Aorta (tissue), 5 donors: ENCODE results near the gene ABCD2. TPM values are rescaled to one million over a fixed set of nuclear protein-coding genes. Genes with fewer than 3 reads are reported as not detected.

Experiments
- ATAC-seq: fragments of 200-7000 bp; cut with Tn5 transposase; one replicate; pipeline ENCODE4 v1.9.1; 2022; ENCODE audit warnings: moderate library complexity; ENCODE audit not compliant: low FRiP score
- DNase-seq, 2 donors: peaks; one replicate each; pipeline ENCODE4 v3.0.0-alpha.2; 2020
- H3K27ac ChIP-seq, 2 donors: one replicate each; pipeline ENCODE4 v1.5.1; 2013; ENCODE audit warnings: low read length in 2 of 2, mild to moderate bottlenecking in 2 of 2, moderate library complexity in 2 of 2, control low read depth in 1 of 2, inconsistent platforms in 1 of 2, low read depth in 1 of 2
- H3K27me3 ChIP-seq, 2 donors: one replicate each; pipeline ENCODE4 v1.6.1; 2013; ENCODE audit warnings: control low read depth in 1 of 2, low read length in 1 of 2, mild to moderate bottlenecking in 1 of 2, moderate library complexity in 1 of 2; ENCODE audit not compliant: insufficient read depth in 2 of 2, control insufficient read depth in 1 of 2
- H3K36me3 ChIP-seq, 2 donors: one replicate each; pipeline ENCODE4 v1.6.1; 2013; ENCODE audit warnings: control low read depth in 1 of 2, low read length in 1 of 2, mild to moderate bottlenecking in 1 of 2; ENCODE audit not compliant: insufficient read depth in 2 of 2, control insufficient read depth in 1 of 2
- H3K4me1 ChIP-seq, 2 donors: one replicate each; pipeline ENCODE4 v1.6.1; 2013; ENCODE audit warnings: low read length in 2 of 2, control low read depth in 1 of 2, mild to moderate bottlenecking in 1 of 2, moderate library complexity in 1 of 2; ENCODE audit not compliant: insufficient read depth in 2 of 2, control insufficient read depth in 1 of 2
- H3K4me3 ChIP-seq, 2 donors: one replicate each; pipeline ENCODE4 v1.5.1; 2013; ENCODE audit warnings: low read length in 2 of 2, control low read depth in 1 of 2, mild to moderate bottlenecking in 1 of 2
- H3K9me3 ChIP-seq: one replicate; pipeline ENCODE4 v1.6.1; 2013; ENCODE audit warnings: mild to moderate bottlenecking, low read length; ENCODE audit not compliant: control insufficient read depth
- WGBS, 2 donors: extraction: QIAGEN DNeasy Blood & Tissue Kit; methylation state at CpG; one replicate each; pipeline ENCODE4 v1.1.7; 2013; 5-methylcytosine and 5-hydroxymethylcytosine counted together
- intact Hi-C, 2 donors: fragments of 100-400 bp; cut with DNase I; formaldehyde crosslinking; loops; one replicate each; pipeline versions ENCODE4 v1.14.2 to v1.15.0; 2022
- polyA plus RNA-seq, 2 donors: library from polyadenylated mRNA; stranded (reverse); fragments of 200-250 nt; gene quantifications; one replicate each; pipeline ENCODE4 v1.2.3, GENCODE V29; 2013
- total RNA-seq, 2 donors: library from RNA; stranded (reverse); fragmentation: NEBNext Ultra II Directional; extraction: Animal tissue kit (Norgen Biotek cat#: 25700); gene quantifications; one replicate each; pipeline ENCODE4 v1.2.1, GENCODE V29; 2021
- donor health status: healthy with polysubstance abuse.
- donor health status: Bipolar disorder and iron deficiency.
- donor health status: DM: no; HTN: no; CAD: no.
- donor health status: DM: no; HTN: no; CAD: no.
- donor health status: DM: yes; HTN: yes; CAD: no.

Gene ABCD2
- total and polyA plus RNA-seq, 4 donors, result 0.03 to 0.75 (median 0.34) TPM

DNA sequence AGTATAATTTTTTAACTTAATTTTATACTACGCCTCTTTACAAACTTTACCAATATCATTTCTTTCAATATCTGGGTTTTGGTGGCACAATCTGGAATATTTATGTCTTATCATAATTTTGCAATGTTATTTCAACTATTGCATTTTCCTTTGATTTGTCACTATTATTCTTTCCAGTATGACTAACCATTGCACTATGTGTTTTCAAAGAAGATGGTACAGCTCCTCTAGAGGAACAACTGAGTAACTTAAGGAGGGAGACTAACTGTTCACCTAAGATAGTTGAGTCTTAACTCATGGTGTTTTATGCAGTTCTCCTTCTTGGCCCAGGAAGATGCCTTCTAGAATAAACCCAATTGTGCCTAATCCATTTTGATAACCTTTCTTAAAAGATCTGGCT, 116.2 kb downstream of the ABCD2 start:
- Histone ChIP-seq H3K4me3 (no peak overlapping the region), H3K36me3 (no peaks in the 10 kb centered on the region), H3K27ac (no peak overlapping the region), H3K27me3 (peaks cover 0 to 2% of the 10 kb centered on the region in 2 donors), H3K4me1 (no peaks in the 10 kb centered on the region), H3K9me3 (no peaks in the 10 kb centered on the region)
- ATAC-seq (no peak), DNase-seq (no peak)
- intact Hi-C loops, result no loop called here
- 87 to 90% methylated on average over 1 of the region's 1 CpG for WGBS, 2 donors

DNA sequence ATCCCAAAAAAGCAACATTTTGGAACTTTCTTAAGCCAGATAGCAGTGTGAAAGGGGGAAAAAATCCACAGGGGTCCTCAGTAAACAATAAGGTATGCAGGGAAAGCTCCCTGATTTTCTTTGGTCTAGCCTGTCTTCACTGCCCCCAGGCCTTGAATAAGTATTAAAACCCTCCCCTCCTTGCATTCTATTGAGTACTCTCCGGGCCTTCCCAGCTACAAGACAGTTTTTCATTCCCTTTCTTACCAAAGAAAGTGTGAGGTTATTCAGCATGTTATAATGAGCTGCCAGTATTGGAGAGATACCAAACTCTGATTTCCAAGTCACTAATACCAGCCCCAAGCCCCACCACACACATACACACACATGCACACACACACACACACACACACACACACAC, 116.9 kb downstream of the ABCD2 start:
- intact Hi-C loops, result no loop called here
- H3K36me3 ChIP-seq, result no peaks in the 10 kb centered on the region
- 55 to 74% methylated on average over 1 of the region's 1 CpG for WGBS, 2 donors
- no peak for DNase-seq
- no peak for ATAC-seq
- no peak overlapping the region for H3K27ac ChIP-seq
- peaks cover 0 to 2% of the 10 kb centered on the region in 2 donors for H3K27me3 ChIP-seq
- H3K9me3 ChIP-seq, result no peaks in the 10 kb centered on the region
- H3K4me1 ChIP-seq, result no peaks in the 10 kb centered on the region
- no peak overlapping the region for H3K4me3 ChIP-seq

Other genes starting within 250 kb of the ABCD2 start
- 1 to 10 TPM; 7.7 to 9.0 TPM for gene KIF21A, start 176.7 kb downstream of the ABCD2 start, total RNA-seq
- 1 to 10 TPM; 1.2 to 3.9 TPM for gene KIF21A, start 176.7 kb downstream of the ABCD2 start, polyA plus RNA-seq